HG03064 (cell line): ENCODE data around the gene KPNA1.

Source experiments
- ATAC-seq: cut with Tn5 transposase; IDR thresholded peaks from one replicate; pipeline ENCODE4 v1.9.1; 2021; ENCODE audit warnings: low read depth; ENCODE audit not compliant: unreplicated experiment

The KPNA1 gene

GRCh38 chr3:122514123-122515019 lies at the start of gene KPNA1:
Gene KPNA1 (minus strand): TSS chr3:122514939. CDS start chr3:122496565, 18,374 bp downstream.
- peak; percentile 83 for ATAC-seq

GRCh38 chr3:122564155-122564912 lies 49.6 kb upstream of the KPNA1 start, which contains the start of the genes DTX3L and PARP9:
Gene DTX3L (plus strand): TSS chr3:122564338. CDS start chr3:122564427, 89 bp downstream.
Gene PARP9 (minus strand): TSS chr3:122564300. CDS start chr3:122559620, 4,680 bp downstream.
- ATAC-seq = peak; percentile 70

- ATAC-seq = no peak
These were observed 48.9 kb upstream of the KPNA1 start for GRCh38 chr3:122563717-122564025.

GRCh38 chr3:122562923-122563716 lies 48.4 kb upstream of the KPNA1 start:
- ATAC-seq = no peak

- ATAC-seq = no peak
These were observed 45.9 kb upstream of the KPNA1 start for GRCh38 chr3:122560680-122561079.

GRCh38 chr3:122559906-122560305 lies 45.2 kb upstream of the KPNA1 start:
- no peak for ATAC-seq

- no peak for ATAC-seq
These were observed 43.9 kb upstream of the KPNA1 start for GRCh38 chr3:122558605-122559004.

GRCh38 chr3:122557356-122557755 lies 42.6 kb upstream of the KPNA1 start:
- no peak for ATAC-seq

GRCh38 chr3:122555275-122556071 lies 40.7 kb upstream of the KPNA1 start:
- ATAC-seq = no peak

GRCh38 chr3:122553171-122553570 lies 38.4 kb upstream of the KPNA1 start:
- ATAC-seq = no peak

- no peak for ATAC-seq
These were observed 33.9 kb upstream of the KPNA1 start for GRCh38 chr3:122548619-122549018.

- no peak for ATAC-seq
These were observed 33.3 kb upstream of the KPNA1 start for GRCh38 chr3:122548076-122548475.

GRCh38 chr3:122546151-122546550 lies 31.4 kb upstream of the KPNA1 start:
- ATAC-seq = no peak

GRCh38 chr3:122538956-122539490 lies 24.3 kb upstream of the KPNA1 start:
- ATAC-seq = no peak

- ATAC-seq = no peak
These were observed 21.9 kb upstream of the KPNA1 start for GRCh38 chr3:122536632-122537001.

GRCh38 chr3:122535964-122536631 lies 21.4 kb upstream of the KPNA1 start:
- no peak for ATAC-seq

GRCh38 chr3:122533931-122534334 lies 19.2 kb upstream of the KPNA1 start:
- peak; percentile 99 for ATAC-seq

- ATAC-seq = peak; percentile 7
These were observed 18.7 kb upstream of the KPNA1 start for GRCh38 chr3:122533480-122533879.

GRCh38 chr3:122530164-122530563 lies 15.4 kb upstream of the KPNA1 start:
- ATAC-seq = no peak
